ENCODE results near the gene MAP3K14. TPM values are rescaled to one million over a fixed set of nuclear protein-coding genes. Genes with fewer than 3 reads are reported as not detected.

Gene MAP3K14
- total RNA-seq, 1 experiment from 2014 or later, result 16.8 TPM

DNA sequence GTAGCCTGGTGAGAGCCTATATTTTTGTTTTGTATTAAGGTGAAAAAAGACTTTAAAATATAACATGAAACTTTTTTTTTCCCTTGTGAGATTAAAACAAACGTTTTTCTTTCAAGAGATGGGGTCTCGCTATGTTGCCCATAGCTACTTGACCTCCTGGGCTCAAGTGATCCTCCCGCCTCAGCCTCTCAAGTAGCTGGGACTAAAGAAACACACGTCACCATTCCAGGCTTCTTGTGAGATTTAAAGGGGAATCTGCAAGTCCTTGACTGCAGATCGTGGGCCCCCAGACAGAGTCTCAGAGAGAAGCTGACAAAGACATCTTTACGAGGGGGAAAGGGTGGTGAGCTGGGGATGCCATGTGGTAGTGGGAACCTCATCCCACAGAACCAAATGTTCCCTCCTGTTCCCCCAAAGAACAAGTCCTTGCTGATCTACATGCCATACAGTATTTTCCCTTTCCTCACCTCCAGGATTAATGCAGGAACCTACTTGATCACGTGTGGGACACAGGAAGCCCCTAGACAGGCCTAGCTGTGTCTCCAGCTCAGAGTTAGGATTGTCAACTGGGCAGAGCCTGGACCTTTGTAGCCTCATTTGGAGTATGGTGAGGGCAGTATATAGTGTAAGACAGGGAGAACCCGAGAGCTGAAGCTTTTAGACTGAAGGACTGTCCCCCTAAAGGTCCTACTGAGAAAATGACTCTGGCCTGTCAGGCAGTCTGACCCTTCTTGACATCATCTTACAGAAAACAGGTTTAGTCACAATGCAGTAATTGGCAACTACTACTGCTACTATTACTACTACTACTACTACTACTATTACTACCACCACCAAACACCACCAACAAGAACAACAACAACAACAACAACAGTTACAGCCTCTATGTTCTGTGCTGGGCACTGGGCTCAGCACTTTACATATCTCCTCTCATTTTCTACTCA, 4.1 kb downstream of the MAP3K14 start:
- Histone ChIP-seq H2AFZ (ENCODE audit: low read length) (no peak overlapping the region), H3K36me3 (ENCODE audit: low read depth, low read length) (peaks cover 23% of the 10 kb centered on the region), H3K9me3 (ENCODE audit: low read length) (no peaks in the 10 kb centered on the region), H3K4me1 (ENCODE audit: insufficient read depth, low read length) (peaks cover 69% of the 10 kb centered on the region), H3K4me3 (ENCODE audit: low read length) (peak overlapping the region; percentile 78), H3K9me2 (replicated peaks; ENCODE audit: low read length) (no peaks in the 10 kb centered on the region), H3K27me3 (ENCODE audit: low read length) (no peaks in the 10 kb centered on the region), H4K20me1 (ENCODE audit: low read length) (peaks cover 36% of the 10 kb centered on the region), H3K4me2 (ENCODE audit: low read length) (peak overlapping the region; percentile 89), H3K79me2 (ENCODE audit: low read length) (peaks cover 88% of the 10 kb centered on the region), H3K9ac (ENCODE audit: low read length) (peak overlapping the region; percentile 81), H3F3A (ENCODE audit: low read length, unreplicated experiment) (peaks cover 26% of the 10 kb centered on the region), H3K27ac (ENCODE audit: low read length) (peak overlapping the region; percentile 94)
- ATAC-seq (no peak), DNase-seq (peak; percentile 54)
- intact Hi-C loops (cut with micrococcal nuclease), result loop anchor here (10.0 kb wide), 1 partner anchor 178 kb away; the partner anchor contains the start of genes ACBD4 and PLCD3
- TF ChIP-seq, protein P1, sequence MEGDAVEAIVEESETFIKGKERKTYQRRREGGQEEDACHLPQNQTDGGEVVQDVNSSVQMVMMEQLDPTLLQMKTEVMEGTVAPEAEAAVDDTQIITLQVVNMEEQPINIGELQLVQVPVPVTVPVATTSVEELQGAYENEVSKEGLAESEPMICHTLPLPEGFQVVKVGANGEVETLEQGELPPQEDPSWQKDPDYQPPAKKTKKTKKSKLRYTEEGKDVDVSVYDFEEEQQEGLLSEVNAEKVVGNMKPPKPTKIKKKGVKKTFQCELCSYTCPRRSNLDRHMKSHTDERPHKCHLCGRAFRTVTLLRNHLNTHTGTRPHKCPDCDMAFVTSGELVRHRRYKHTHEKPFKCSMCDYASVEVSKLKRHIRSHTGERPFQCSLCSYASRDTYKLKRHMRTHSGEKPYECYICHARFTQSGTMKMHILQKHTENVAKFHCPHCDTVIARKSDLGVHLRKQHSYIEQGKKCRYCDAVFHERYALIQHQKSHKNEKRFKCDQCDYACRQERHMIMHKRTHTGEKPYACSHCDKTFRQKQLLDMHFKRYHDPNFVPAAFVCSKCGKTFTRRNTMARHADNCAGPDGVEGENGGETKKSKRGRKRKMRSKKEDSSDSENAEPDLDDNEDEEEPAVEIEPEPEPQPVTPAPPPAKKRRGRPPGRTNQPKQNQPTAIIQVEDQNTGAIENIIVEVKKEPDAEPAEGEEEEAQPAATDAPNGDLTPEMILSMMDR (conservative IDR thresholded peaks at IDR 0.05; ENCODE audit: low read depth, low read length), result peak; percentile 14; the same call in 1 of the 2 replicates
- TF ChIP-seq EZH2phosphoT487 (IDR thresholded peaks at IDR 0.05; ENCODE audit: borderline replicate concordance, low read length), result no peak
- POLR2A ChIA-PET (ENCODE audit: unreplicated experiment), result interaction anchor here (0.7 to 1.3 kb wide), 6 partner anchors 9 to 164 kb away, joined by 3 to 8 read pairs (median 5); partner anchors contain the start of gene HEXIM1
- CTCF ChIA-PET, result interaction anchor here (0.5 to 2.4 kb wide), 7 partner anchors 15 to 220 kb away, joined by 3 to 23 read pairs (median 5); partner anchors contain the start of gene ACBD4
- BruUV-seq (replicated peaks), result TSS peak; percentile 53

DNA sequence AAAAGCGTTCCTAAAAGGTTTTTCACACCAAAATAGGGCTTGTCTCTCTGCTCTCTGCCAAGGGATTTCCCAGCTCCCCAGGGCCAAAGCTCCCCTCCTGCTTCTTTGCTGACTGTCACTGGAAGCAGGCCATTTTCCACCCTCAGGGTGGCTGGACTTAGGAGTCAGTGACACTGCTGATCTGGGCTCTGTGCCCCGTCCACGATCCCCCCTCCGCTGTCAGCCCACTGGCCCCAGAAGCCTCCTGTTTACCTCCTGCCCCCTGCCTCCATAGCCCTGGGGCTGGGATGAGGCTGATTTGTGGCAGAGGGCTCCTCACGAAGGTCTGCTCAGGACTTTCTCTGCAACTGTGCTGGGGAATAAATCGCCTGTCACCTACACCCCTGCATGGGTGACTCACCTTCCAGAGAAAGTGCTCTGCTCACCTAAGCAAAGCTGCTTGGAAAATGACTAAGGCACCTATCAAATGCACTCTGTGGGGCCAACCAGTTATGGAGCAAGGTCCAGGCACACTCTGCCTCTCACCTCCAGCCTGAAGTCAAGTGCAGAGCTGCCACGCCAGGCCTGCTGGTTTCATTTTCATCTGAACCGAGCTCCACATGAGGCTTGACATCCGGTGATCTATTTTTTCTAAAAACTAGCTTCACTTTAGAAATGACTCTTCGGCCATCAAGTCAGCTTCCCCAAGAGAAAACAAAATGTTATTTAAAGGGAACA, 4.9 kb downstream of the MAP3K14 start:
- intact Hi-C loops (cut with micrococcal nuclease), result loop anchor here (10.0 kb wide), 1 partner anchor 177 kb away; the partner anchor contains the start of genes ACBD4 and PLCD3
- POLR2A ChIA-PET (ENCODE audit: unreplicated experiment), result interaction anchor here (0.5 to 1.3 kb wide), 7 partner anchors 10 to 164 kb away, joined by 3 to 8 read pairs (median 4); partner anchors contain the start of gene HEXIM1
- peak overlapping the region; percentile 89 for H3K4me2 ChIP-seq (ENCODE audit: low read length)
- H3K4me1 ChIP-seq (ENCODE audit: insufficient read depth, low read length), result peaks cover 71% of the 10 kb centered on the region
- ATAC-seq (peak; percentile 68), DNase-seq (peak; percentile 99)
- CTCF ChIA-PET, result interaction anchor here (0.6 to 2.4 kb wide), 9 partner anchors 16 to 536 kb away, joined by 3 to 23 read pairs (median 4); partner anchors contain the start of genes ACBD4 and HEXIM1
- no peak overlapping the region for H2AFZ ChIP-seq (ENCODE audit: low read length)
- H3K9me3 ChIP-seq (ENCODE audit: low read length), result no peaks in the 10 kb centered on the region
- H3K9ac ChIP-seq (ENCODE audit: low read length), result peak overlapping the region; percentile 75
- H3K27ac ChIP-seq (ENCODE audit: low read length), result peak overlapping the region; percentile 94
- no peaks in the 10 kb centered on the region for H3K9me2 ChIP-seq (replicated peaks; ENCODE audit: low read length)
- peaks cover 92% of the 10 kb centered on the region for H3K79me2 ChIP-seq (ENCODE audit: low read length)
- BruUV-seq (replicated peaks), result no TSS peak
- H3K27me3 ChIP-seq (ENCODE audit: low read length), result no peaks in the 10 kb centered on the region
- peaks cover 27% of the 10 kb centered on the region for H3F3A ChIP-seq (ENCODE audit: low read length, unreplicated experiment)
- peak overlapping the region; percentile 78 for H3K4me3 ChIP-seq (ENCODE audit: low read length)
- H4K20me1 ChIP-seq (ENCODE audit: low read length), result peaks cover 36% of the 10 kb centered on the region
- no peak for TF ChIP-seq EZH2 (IDR thresholded peaks at IDR 0.05; ENCODE audit: low read length, unreplicated experiment)
- TF ChIP-seq, protein P1 (conservative IDR thresholded peaks at IDR 0.05; ENCODE audit: low read depth, low read length), result no peak
- TF ChIP-seq EZH2phosphoT487 (IDR thresholded peaks at IDR 0.05; ENCODE audit: borderline replicate concordance, low read length), result no peak
- H3K36me3 ChIP-seq (ENCODE audit: low read depth, low read length), result peaks cover 23% of the 10 kb centered on the region
